ENCODE data around the gene ARL3.
A peak's percentile ranks its signal among the peaks of the same experiment; 100 is the strongest.

The ARL3 gene

GRCh38 chr10:102757323-102757722, 43.1 kb upstream of the ARL3 start:
- H3K4me3 ChIP-seq (ENCODE audit: low read depth, low read length), result no peak overlapping the region
- no peak for TF ChIP-seq CTCF (IDR thresholded peaks at IDR 0.05; ENCODE audit: low read depth, low read length)

GRCh38 chr10:102753718-102754117, 39.5 kb upstream of the ARL3 start:
- TF ChIP-seq CTCF (IDR thresholded peaks at IDR 0.05; ENCODE audit: low read depth, low read length), result no peak
- H3K4me3 ChIP-seq (ENCODE audit: low read depth, low read length), result no peak overlapping the region

DNA sequence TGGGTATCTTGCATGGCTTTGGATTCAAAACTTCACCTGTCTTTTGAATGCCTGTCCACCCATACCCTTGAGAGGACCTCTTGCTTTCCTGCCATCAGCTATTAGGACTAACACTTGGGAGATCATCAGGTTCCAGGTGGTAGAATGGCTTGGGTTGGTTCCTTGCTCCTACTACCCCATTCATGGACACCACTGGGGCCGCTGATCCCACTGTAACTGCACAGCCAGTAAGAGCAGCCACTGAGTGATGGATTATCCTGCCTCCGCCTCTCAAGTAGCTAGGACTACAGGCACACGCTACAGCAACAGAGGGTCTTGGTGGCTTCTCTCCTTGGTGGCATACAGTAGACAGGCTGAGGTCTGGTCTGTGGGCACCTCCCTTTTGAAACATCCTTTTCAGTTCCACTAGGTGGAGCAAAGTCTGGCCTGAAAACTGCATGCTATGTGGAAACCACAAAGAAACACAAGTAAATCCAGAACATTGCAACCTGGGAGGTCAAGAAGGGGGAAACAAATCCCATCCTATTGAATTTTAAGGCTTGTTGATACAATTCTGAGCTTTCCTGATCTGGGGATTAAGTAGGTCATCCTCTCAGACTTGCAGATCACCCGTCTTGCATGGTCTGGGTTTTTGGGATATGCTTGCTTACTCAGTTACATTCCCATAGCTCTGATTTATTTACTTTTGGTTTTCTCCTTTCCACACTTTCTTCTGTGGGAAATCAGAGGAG, 38.9 kb upstream of the ARL3 start:
- peak; percentile 53 for TF ChIP-seq CTCF (IDR thresholded peaks at IDR 0.05; ENCODE audit: low read depth, low read length)

DNA sequence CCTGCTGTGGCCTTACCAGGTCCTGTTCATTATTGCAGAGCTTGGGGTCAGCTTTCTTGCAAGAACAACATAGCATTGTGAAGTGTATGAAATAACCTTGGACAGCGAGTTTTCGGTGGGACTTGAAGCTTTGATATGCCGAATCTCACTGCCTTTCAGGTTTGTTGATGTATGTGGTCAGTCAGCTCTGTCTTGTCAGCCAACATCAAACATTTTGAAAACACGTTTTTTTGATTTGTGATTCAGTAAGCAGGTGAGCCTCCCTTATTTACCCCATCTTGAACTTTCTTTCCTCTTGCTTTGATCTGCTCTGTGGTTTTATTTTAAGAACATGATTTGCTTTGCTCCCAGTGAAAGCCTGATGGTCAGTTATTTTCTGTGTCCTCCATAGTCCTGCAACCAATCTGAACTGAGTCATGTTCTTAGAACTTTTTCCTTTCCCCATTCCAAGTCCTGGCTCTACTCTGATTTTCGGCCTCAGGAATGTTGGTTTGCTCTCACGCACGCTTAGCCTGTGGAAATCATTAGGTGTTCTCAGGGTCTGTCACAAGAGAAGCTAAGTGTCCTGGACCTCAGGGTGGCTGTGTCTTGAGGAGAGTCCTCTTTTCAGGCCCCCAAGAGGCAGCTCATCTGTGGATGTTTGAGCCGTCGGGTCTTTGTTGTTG, 38.2 kb upstream of the ARL3 start:
- no peak for TF ChIP-seq CTCF (IDR thresholded peaks at IDR 0.05; ENCODE audit: low read depth, low read length)
- no peak overlapping the region for H3K4me3 ChIP-seq (ENCODE audit: low read depth, low read length)

More for the DNA sequence above, 38.9 kb upstream of the ARL3 start:
- H3K4me3 ChIP-seq (ENCODE audit: low read depth, low read length), result no peak overlapping the region

GRCh38 chr10:102745157-102745556, 31.0 kb upstream of the ARL3 start:
- peak overlapping the region; percentile 99; the same call in 1 of the 2 replicates for H3K4me3 ChIP-seq (ENCODE audit: low read depth, low read length)
- TF ChIP-seq CTCF (IDR thresholded peaks at IDR 0.05; ENCODE audit: low read depth, low read length), result no peak

DNA sequence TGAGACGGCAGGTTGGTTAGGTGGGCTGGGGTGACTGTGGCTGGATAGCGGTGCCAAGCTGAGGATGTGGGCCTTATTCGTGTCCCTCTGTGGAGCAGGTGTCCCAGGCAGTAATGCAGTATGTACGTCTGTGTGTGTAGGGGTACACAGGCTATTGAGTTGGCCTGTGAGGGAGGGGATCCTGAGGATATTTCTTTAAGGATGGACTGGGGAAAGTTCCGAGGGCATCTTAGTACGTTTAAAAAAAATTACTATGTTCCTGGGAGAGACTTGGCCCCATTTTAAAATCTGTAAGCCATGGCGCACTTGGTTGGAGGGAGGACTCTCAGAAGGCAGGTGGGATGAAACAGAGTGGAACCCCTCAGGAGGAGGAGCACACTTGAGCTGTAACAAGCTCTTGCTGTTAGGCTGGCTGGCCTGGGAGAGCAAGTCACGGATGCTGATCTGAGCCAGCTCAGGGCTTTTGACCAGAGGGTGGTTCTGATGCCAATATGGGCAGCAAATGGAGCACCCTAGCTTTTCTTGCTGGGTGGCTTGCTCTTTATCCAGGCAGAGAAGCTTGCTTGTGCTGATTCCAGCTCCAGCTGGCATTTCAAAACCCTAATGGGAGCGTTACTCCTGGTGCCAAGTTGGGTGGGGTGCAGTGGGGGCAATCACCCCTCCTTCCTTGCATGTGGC, 30.3 kb upstream of the ARL3 start:
- H3K4me3 ChIP-seq (ENCODE audit: low read depth, low read length), result peak overlapping the region; percentile 99
- no peak for TF ChIP-seq CTCF (IDR thresholded peaks at IDR 0.05; ENCODE audit: low read depth, low read length)
